Stomach (tissue), 4 donors: ENCODE results near the gene IKBKG.
"Not testable (repeated sequence)": the region's sequence is repeated elsewhere in the genome, so short reads cannot be mapped to it uniquely, and the experiment has no call there.

Experiments
- EP300 ChIP-seq: sonication (generic); formaldehyde crosslinking; IDR thresholded peaks from one replicate; pipeline ENCODE4 v1.6.1; 2017; ENCODE audit warnings: antibody characterized with exemption
- POLR2A ChIP-seq, 4 donors: fragments of 450-650 bp; IDR thresholded peaks; one replicate each; pipeline ENCODE4 v1.6.1; 2016; ENCODE audit warnings: antibody characterized with exemption in 4 of 4, control low read depth in 2 of 4, mild to moderate bottlenecking in 1 of 4, moderate library complexity in 1 of 4

DNA sequence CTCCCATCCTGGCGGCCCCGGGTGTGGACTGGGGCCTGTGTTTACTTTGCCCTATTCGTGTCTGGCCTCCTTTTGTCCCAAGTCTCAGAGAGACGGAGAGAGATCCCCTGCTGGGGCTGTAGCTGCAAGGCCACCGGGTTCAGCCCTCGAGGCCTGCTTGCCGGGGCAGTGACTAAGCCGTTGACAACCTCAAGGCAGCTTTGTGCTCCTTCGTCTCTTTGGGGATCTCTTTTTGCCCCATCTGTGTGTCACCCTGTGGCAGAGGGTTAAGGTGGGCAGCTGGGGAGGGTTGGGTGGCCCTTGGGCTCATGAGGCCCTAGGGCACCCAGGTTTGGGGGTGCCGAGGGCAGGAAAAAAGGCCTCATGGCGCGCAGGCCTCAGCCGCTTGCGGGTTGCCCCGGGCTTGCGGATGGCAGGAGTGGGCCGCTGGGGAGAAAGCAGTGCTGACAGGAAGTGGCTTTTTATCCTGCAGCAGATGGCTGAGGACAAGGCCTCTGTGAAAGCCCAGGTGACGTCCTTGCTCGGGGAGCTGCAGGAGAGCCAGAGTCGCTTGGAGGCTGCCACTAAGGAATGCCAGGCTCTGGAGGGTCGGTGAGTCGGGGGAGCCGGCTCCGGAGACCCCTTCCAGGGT is 10.8 kb downstream of the IKBKG start:
- not testable (repeated sequence) for TF ChIP-seq POLR2A (IDR thresholded peaks at IDR 0.05); EP300
